ENCODE data around the gene DIAPH2. TPM values are rescaled to one million over a fixed set of nuclear protein-coding genes. Genes with fewer than 3 reads are reported as not detected.

The DIAPH2 gene
- total and polyA plus RNA-seq, 9 donors: 8.1 to 30.9 (median 24.2) TPM

- 54 to 63% (median 57%) methylated on average over 2 of the region's 2 CpGs for WGBS, 3 donors
- intact Hi-C loops (cut with DNase I): no loop called here
- no peak for DNase-seq
- H3K36me3 ChIP-seq: no peaks in the 10 kb centered on the region
- TF ChIP-seq EP300 (IDR thresholded peaks at IDR 0.05) (no peak), POLR2A (IDR thresholded peaks at IDR 0.05) (no peak), CTCF (IDR thresholded peaks at IDR 0.05) (no peak)
- H3K4me1 ChIP-seq (ENCODE audit: insufficient read depth): no peaks in the 10 kb centered on the region
- H3K27me3 ChIP-seq: no peaks in the 10 kb centered on the region
- H3K27ac ChIP-seq: no peak overlapping the region
- no peaks in the 10 kb centered on the region for H3K9me3 ChIP-seq
- H3K4me3 ChIP-seq: no peak overlapping the region
Observed at GRCh38 chrX:96792047-96792446, 107.4 kb downstream of the DIAPH2 start.

GRCh38 chrX:96798982-96799381 is 114.3 kb downstream of the DIAPH2 start:
- 85 to 93% (median 93%) methylated on average over 1 of the region's 1 CpG for WGBS, 3 donors
- H3K9me3 ChIP-seq: no peaks in the 10 kb centered on the region
- no peak overlapping the region for H3K27ac ChIP-seq
- intact Hi-C loops (cut with DNase I): no loop called here
- no peak for TF ChIP-seq EP300 (IDR thresholded peaks at IDR 0.05)
- TF ChIP-seq POLR2A (IDR thresholded peaks at IDR 0.05): no peak
- no peak for TF ChIP-seq CTCF (IDR thresholded peaks at IDR 0.05)
- no peak overlapping the region for H3K4me3 ChIP-seq
- H3K4me1 ChIP-seq (ENCODE audit: insufficient read depth): no peaks in the 10 kb centered on the region
- no peaks in the 10 kb centered on the region for H3K36me3 ChIP-seq
- H3K27me3 ChIP-seq: no peaks in the 10 kb centered on the region
- DNase-seq: no peak

- intact Hi-C loops (cut with DNase I): no loop called here
- Histone ChIP-seq H3K4me1 (ENCODE audit: insufficient read depth) (no peaks in the 10 kb centered on the region), H3K4me3 (no peak overlapping the region), H3K9me3 (no peaks in the 10 kb centered on the region), H3K27ac (no peak overlapping the region), H3K36me3 (no peaks in the 10 kb centered on the region), H3K27me3 (no peaks in the 10 kb centered on the region)
- TF ChIP-seq POLR2A (IDR thresholded peaks at IDR 0.05): no peak
- no peak for TF ChIP-seq EP300 (IDR thresholded peaks at IDR 0.05)
- TF ChIP-seq CTCF (IDR thresholded peaks at IDR 0.05): no peak
- WGBS, 3 donors: 76 to 79% (median 78%) methylated on average over 4 of the region's 4 CpGs
- no peak for DNase-seq
Observed at GRCh38 chrX:96807318-96807717, 122.7 kb downstream of the DIAPH2 start.

GRCh38 chrX:96820935-96821334 is 136.3 kb downstream of the DIAPH2 start:
- no peaks in the 10 kb centered on the region for H3K9me3 ChIP-seq
- H3K4me3 ChIP-seq: no peak overlapping the region
- no peak for DNase-seq
- no peak overlapping the region for H3K27ac ChIP-seq
- TF ChIP-seq EP300 (IDR thresholded peaks at IDR 0.05): no peak
- TF ChIP-seq POLR2A (IDR thresholded peaks at IDR 0.05): no peak
- no peak for TF ChIP-seq CTCF (IDR thresholded peaks at IDR 0.05)
- intact Hi-C loops (cut with DNase I): no loop called here
- H3K36me3 ChIP-seq: no peaks in the 10 kb centered on the region
- H3K27me3 ChIP-seq: no peaks in the 10 kb centered on the region
- no peaks in the 10 kb centered on the region for H3K4me1 ChIP-seq (ENCODE audit: insufficient read depth)
- WGBS, 3 donors: 48 to 58% (median 56%) methylated on average over 2 of the region's 2 CpGs

GRCh38 chrX:96824166-96824565 is 139.5 kb downstream of the DIAPH2 start:
- no peak for TF ChIP-seq POLR2A (IDR thresholded peaks at IDR 0.05)
- no peak for TF ChIP-seq EP300 (IDR thresholded peaks at IDR 0.05)
- TF ChIP-seq CTCF (IDR thresholded peaks at IDR 0.05): no peak

More at GRCh38 chrX:96824166-96824565, 139.5 kb downstream of the DIAPH2 start:
- H3K9me3 ChIP-seq: no peaks in the 10 kb centered on the region
- no peak for DNase-seq
- H3K27ac ChIP-seq: no peak overlapping the region
- intact Hi-C loops (cut with DNase I): no loop called here
- 59 to 70% (median 61%) methylated on average over 3 of the region's 3 CpGs for WGBS, 3 donors
- H3K36me3 ChIP-seq: no peaks in the 10 kb centered on the region
- H3K27me3 ChIP-seq: no peaks in the 10 kb centered on the region
- H3K4me3 ChIP-seq: no peak overlapping the region
- H3K4me1 ChIP-seq (ENCODE audit: insufficient read depth): no peaks in the 10 kb centered on the region
